Stimulated activated CD4-positive, alpha-beta T cell treated with anti-CD3 and anti-CD28 coated beads, TNF-alpha, amount 100 ng/mL, for 48 hours (primary cell): ENCODE measurements around the gene GUK1.
A peak's percentile ranks its signal among the peaks of the same experiment; 100 is the strongest.

Experiments used
- DNase-seq, 3 donors: peaks; one replicate each; pipeline ENCODE4 v3.0.0-alpha.2; 2020; ENCODE audit warnings: low read depth in 3 of 3

GUK1 gene

GRCh38 chr1:228139931-228140723 lies at the start of gene GUK1:
Gene GUK1, plus strand, starts transcription at chr1:228140279. Its CDS starts 24 bp downstream, at chr1:228140303.
- peak; percentile 99 to 100 (median 100) for DNase-seq

GRCh38 chr1:228090613-228091081 lies 49.4 kb upstream of the GUK1 start:
- no peak for DNase-seq

GRCh38 chr1:228091084-228091483 lies 49.0 kb upstream of the GUK1 start:
- DNase-seq, result no peak

- no peak for DNase-seq
These were observed 47.6 kb upstream of the GUK1 start for GRCh38 chr1:228092342-228093049.

- DNase-seq, result no peak
These were observed 46.8 kb upstream of the GUK1 start for GRCh38 chr1:228093050-228093906.

GRCh38 chr1:228094432-228095016 lies 45.6 kb upstream of the GUK1 start:
- DNase-seq, result no peak

GRCh38 chr1:228095161-228095560 lies 44.9 kb upstream of the GUK1 start:
- DNase-seq, result no peak

- DNase-seq, result no peak
These were observed 44.1 kb upstream of the GUK1 start for GRCh38 chr1:228095938-228096337.

- no peak for DNase-seq
These were observed 43.4 kb upstream of the GUK1 start for GRCh38 chr1:228096416-228097332.

GRCh38 chr1:228097333-228098081 lies 42.6 kb upstream of the GUK1 start:
- DNase-seq, result no peak

- DNase-seq, result no peak
These were observed 41.7 kb upstream of the GUK1 start for GRCh38 chr1:228098323-228098931.

- DNase-seq, result no peak
These were observed 40.7 kb upstream of the GUK1 start for GRCh38 chr1:228099331-228099732.

- no peak for DNase-seq
These were observed 39.1 kb upstream of the GUK1 start for GRCh38 chr1:228100822-228101613.

GRCh38 chr1:228101614-228101993 lies 38.5 kb upstream of the GUK1 start:
- DNase-seq, result no peak

GRCh38 chr1:228101994-228102790 lies 37.9 kb upstream of the GUK1 start:
- peak in 1 of 3 donors; percentile 45 for DNase-seq

- DNase-seq, result peak; percentile 89 to 92 (median 90)
These were observed 37.1 kb upstream of the GUK1 start, which contains the start of gene C1orf35 for GRCh38 chr1:228102791-228103620. Gene C1orf35, minus strand, starts transcription at chr1:228103325. Its CDS starts 98 bp downstream, at chr1:228103227.
